ENCODE data around the gene PIGZ.
"Not testable (repeated sequence)": the region's sequence is repeated elsewhere in the genome, so short reads cannot be mapped to it uniquely, and the experiment has no call there.

Gene PIGZ

GRCh38 chr3:196963631-196963953 lies 5.0 kb downstream of the PIGZ start:
- Mint-ChIP-seq H3K36me3 (ENCODE audit: low read depth) (peaks cover 16% of the 10 kb centered on the region), H3K9me3 (no peaks in the 10 kb centered on the region), H3K27ac (no peak overlapping the region), H3K27me3 (ENCODE audit: low read depth) (no peaks in the 10 kb centered on the region), H3K4me1 (ENCODE audit: low read depth) (peaks cover 7% of the 10 kb centered on the region), H3K4me3 (no peak overlapping the region)
- no peak for DNase-seq (ENCODE audit: low spot score)

GRCh38 chr3:196962930-196963630 lies 5.6 kb downstream of the PIGZ start:
- no peak overlapping the region for H3K27ac Mint-ChIP-seq
- no peaks in the 10 kb centered on the region for H3K9me3 Mint-ChIP-seq
- H3K4me3 Mint-ChIP-seq: no peak overlapping the region
- DNase-seq (ENCODE audit: low spot score): no peak
- peaks cover 16% of the 10 kb centered on the region for H3K36me3 Mint-ChIP-seq (ENCODE audit: low read depth)
- peaks cover 5% of the 10 kb centered on the region for H3K4me1 Mint-ChIP-seq (ENCODE audit: low read depth)
- H3K27me3 Mint-ChIP-seq (ENCODE audit: low read depth): no peaks in the 10 kb centered on the region

- no peaks in the 10 kb centered on the region for H3K27me3 Mint-ChIP-seq (ENCODE audit: low read depth)
- H3K27ac Mint-ChIP-seq: no peak overlapping the region
- H3K9me3 Mint-ChIP-seq: no peaks in the 10 kb centered on the region
- H3K36me3 Mint-ChIP-seq (ENCODE audit: low read depth): peaks cover 12% of the 10 kb centered on the region
- no peak for DNase-seq (ENCODE audit: low spot score)
- H3K4me3 Mint-ChIP-seq: no peak overlapping the region
- no peaks in the 10 kb centered on the region for H3K4me1 Mint-ChIP-seq (ENCODE audit: low read depth)
Observed at GRCh38 chr3:196962108-196962929, 6.3 kb downstream of the PIGZ start.

DNA sequence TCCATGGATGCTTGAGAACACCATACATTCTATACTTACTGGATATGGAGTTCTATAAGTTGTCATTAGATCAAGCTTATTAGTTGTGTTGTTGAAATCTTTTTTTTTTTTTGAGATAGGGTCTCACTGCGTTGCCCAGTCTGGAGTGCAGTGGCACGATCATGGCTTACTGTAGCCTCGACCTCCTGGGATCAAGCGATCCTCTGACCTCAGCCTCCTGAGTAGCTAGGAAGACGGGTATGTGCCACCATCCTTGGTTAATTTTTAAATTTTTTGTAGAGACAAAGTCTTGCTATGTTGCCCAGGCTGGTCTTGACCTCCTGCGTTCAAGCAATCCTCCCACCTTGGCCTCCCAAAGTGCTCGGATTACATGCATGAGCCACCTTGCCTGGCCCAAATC lies 13.8 kb downstream of the PIGZ start:
- Mint-ChIP-seq H3K27me3 (ENCODE audit: low read depth) (peaks cover 4% of the 10 kb centered on the region), H3K9me3 (no peaks in the 10 kb centered on the region), H3K4me1 (ENCODE audit: low read depth) (no peaks in the 10 kb centered on the region), H3K4me3 (no peak overlapping the region), H3K27ac (no peak overlapping the region), H3K36me3 (ENCODE audit: low read depth) (no peaks in the 10 kb centered on the region)
- no peak for DNase-seq (ENCODE audit: low spot score)

GRCh38 chr3:196951371-196951770 lies 17.3 kb downstream of the PIGZ start:
- no peaks in the 10 kb centered on the region for H3K9me3 Mint-ChIP-seq
- no peak for DNase-seq (ENCODE audit: low spot score)
- no peaks in the 10 kb centered on the region for H3K4me1 Mint-ChIP-seq (ENCODE audit: low read depth)
- H3K27me3 Mint-ChIP-seq (ENCODE audit: low read depth): peaks cover 2% of the 10 kb centered on the region
- no peaks in the 10 kb centered on the region for H3K36me3 Mint-ChIP-seq (ENCODE audit: low read depth)
- no peak overlapping the region for H3K27ac Mint-ChIP-seq
- H3K4me3 Mint-ChIP-seq: no peak overlapping the region

DNA sequence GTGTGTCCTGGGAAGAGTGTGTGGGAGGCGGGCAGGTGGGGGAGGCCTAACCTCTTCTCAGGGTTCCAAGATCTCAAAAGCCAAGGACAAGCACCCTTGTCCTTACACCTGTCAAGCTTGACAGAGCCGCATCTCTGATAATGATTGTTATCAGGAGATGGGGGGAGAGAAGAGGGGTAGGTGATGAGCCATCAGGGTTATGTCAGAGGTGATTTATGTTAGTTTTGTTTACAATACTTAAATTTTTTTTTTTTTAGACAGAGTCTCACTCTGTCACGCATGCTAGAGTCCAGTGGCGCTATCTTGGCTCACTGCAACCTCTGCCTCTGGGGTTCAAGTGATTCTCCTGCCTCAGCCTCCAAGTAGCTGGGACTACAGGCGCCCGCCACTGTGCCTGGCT lies 18.9 kb downstream of the PIGZ start:
- Mint-ChIP-seq H3K27me3 (ENCODE audit: low read depth) (peaks cover 2% of the 10 kb centered on the region), H3K36me3 (ENCODE audit: low read depth) (peaks cover 2% of the 10 kb centered on the region), H3K9me3 (no peaks in the 10 kb centered on the region), H3K4me1 (ENCODE audit: low read depth) (no peaks in the 10 kb centered on the region), H3K4me3 (no peak overlapping the region), H3K27ac (no peak overlapping the region)
- no peak for DNase-seq (ENCODE audit: low spot score)

DNA sequence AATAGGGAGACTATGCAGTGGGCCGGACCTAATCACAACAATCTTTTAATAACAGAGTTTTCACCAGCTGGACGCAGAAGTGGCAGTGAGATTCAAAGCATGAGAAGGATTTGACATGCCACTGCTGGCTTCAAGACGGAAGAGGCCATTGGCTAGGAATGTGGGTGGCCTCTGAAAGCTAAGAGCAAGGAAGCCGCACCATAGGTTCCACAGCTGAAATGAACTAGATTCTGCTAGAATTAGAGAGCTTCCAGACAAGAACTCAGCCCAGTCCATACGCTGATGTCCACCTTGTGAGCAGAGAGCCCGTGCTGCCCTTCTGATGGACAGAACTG lies 19.4 kb downstream of the PIGZ start:
- H3K4me1 Mint-ChIP-seq (ENCODE audit: low read depth): no peaks in the 10 kb centered on the region
- H3K27ac Mint-ChIP-seq: no peak overlapping the region
- no peak for DNase-seq (ENCODE audit: low spot score)
- peaks cover 2% of the 10 kb centered on the region for H3K36me3 Mint-ChIP-seq (ENCODE audit: low read depth)
- H3K4me3 Mint-ChIP-seq: no peak overlapping the region
- no peaks in the 10 kb centered on the region for H3K9me3 Mint-ChIP-seq
- no peaks in the 10 kb centered on the region for H3K27me3 Mint-ChIP-seq (ENCODE audit: low read depth)

DNA sequence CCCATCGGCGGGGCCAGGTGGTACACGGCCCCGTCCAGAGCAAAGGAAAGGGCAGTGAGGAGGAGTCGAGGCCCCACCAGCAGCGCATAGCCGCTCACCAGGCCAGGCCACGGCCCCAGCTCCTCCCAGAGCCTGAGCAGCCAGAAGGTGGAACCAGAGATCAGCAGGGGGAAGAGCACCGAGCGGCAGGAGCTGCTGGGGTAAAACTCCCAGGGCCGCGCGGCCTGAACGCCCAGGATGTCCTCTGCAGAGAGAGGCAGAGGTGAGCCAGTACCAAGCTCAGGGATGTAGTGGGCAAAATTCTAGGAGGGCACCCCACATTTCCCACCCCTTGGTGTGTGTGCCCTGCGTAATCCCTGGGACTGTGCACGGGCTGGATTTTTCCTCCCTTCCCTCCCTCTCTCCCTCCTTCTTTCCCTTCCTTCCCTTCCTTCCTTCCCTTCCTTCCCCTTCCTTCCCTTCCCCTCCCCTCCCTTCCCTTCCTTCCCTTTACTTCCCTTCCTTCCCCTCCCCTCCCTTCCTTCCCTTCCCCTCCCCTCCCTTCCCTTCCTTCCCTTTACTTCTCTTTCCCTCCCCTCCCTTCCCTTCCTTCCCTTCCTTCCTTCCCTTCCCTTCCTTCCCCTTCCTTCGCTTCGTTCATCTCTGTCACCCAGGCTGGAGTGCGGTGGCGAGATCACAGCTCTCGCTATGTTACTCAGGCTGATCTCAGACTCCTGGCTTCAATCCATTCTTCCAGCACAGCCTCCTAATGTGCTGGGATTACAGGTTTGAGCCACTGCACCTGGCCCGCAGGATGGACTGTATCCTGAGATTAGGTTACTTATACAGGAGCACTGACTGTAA lies 20.0 kb downstream of the PIGZ start:
- Mint-ChIP-seq H3K4me1 (ENCODE audit: low read depth) (peaks cover 5% of the 10 kb centered on the region), H3K4me3 (no peak overlapping the region), H3K27me3 (ENCODE audit: low read depth) (no peaks in the 10 kb centered on the region), H3K27ac (no peak overlapping the region), H3K36me3 (ENCODE audit: low read depth) (peaks cover 4% of the 10 kb centered on the region), H3K9me3 (no peaks in the 10 kb centered on the region)
- no peak for DNase-seq (ENCODE audit: low spot score)

- DNase-seq (ENCODE audit: low spot score): no peak
- H3K9me3 Mint-ChIP-seq: no peaks in the 10 kb centered on the region
- H3K27me3 Mint-ChIP-seq (ENCODE audit: low read depth): no peaks in the 10 kb centered on the region
- H3K27ac Mint-ChIP-seq: no peak overlapping the region
- H3K4me1 Mint-ChIP-seq (ENCODE audit: low read depth): peaks cover 12% of the 10 kb centered on the region
- no peak overlapping the region for H3K4me3 Mint-ChIP-seq
- H3K36me3 Mint-ChIP-seq (ENCODE audit: low read depth): peaks cover 10% of the 10 kb centered on the region
Observed at GRCh38 chr3:196947860-196948441, 20.7 kb downstream of the PIGZ start.

GRCh38 chr3:196947136-196947859 lies 21.3 kb downstream of the PIGZ start:
- DNase-seq (ENCODE audit: low spot score): no peak
- no peaks in the 10 kb centered on the region for H3K9me3 Mint-ChIP-seq
- H3K27ac Mint-ChIP-seq: no peak overlapping the region
- no peak overlapping the region for H3K4me3 Mint-ChIP-seq
- H3K4me1 Mint-ChIP-seq (ENCODE audit: low read depth): peaks cover 13% of the 10 kb centered on the region
- peaks cover 12% of the 10 kb centered on the region for H3K36me3 Mint-ChIP-seq (ENCODE audit: low read depth)
- H3K27me3 Mint-ChIP-seq (ENCODE audit: low read depth): peaks cover 2% of the 10 kb centered on the region

GRCh38 chr3:196944037-196944790 lies 24.4 kb downstream of the PIGZ start:
- not testable (repeated sequence) for H3K27me3 Mint-ChIP-seq (ENCODE audit: low read depth); H3K9me3 Mint-ChIP-seq; DNase-seq (ENCODE audit: low spot score)
- H3K27ac Mint-ChIP-seq: peak overlapping the region; percentile 73
- H3K4me3 Mint-ChIP-seq: peak overlapping the region; percentile 99
- H3K4me1 Mint-ChIP-seq (ENCODE audit: low read depth): peaks cover 30% of the 10 kb centered on the region
- H3K36me3 Mint-ChIP-seq (ENCODE audit: low read depth): peaks cover 26% of the 10 kb centered on the region

GRCh38 chr3:196942915-196943277 lies 25.7 kb downstream of the PIGZ start:
- H3K27me3 Mint-ChIP-seq (ENCODE audit: low read depth): peaks cover 4% of the 10 kb centered on the region
- peak overlapping the region; percentile 99 for H3K4me3 Mint-ChIP-seq
- DNase-seq (ENCODE audit: low spot score): no peak
- H3K4me1 Mint-ChIP-seq (ENCODE audit: low read depth): peaks cover 30% of the 10 kb centered on the region
- peaks cover 38% of the 10 kb centered on the region for H3K36me3 Mint-ChIP-seq (ENCODE audit: low read depth)
- peak overlapping the region; percentile 78 for H3K27ac Mint-ChIP-seq
- no peaks in the 10 kb centered on the region for H3K9me3 Mint-ChIP-seq
